GM10266 (cell line): ENCODE measurements around the gene AVP.
A peak's percentile ranks its signal among the peaks of the same experiment; 100 is the strongest.
"Not testable (repeated sequence)": the region's sequence is repeated elsewhere in the genome, so short reads cannot be mapped to it uniquely, and the experiment has no call there.

Experiments used
- DNase-seq: peaks from one replicate; pipeline ENCODE4 v3.0.0; 2012; ENCODE audit errors: extremely low spot score
- TF ChIP-seq, protein P1 (sequence below): IDR thresholded peaks from 2 replicates; pipeline ENCODE4 v1.5.1; 2012; ENCODE audit warnings: mild to moderate bottlenecking, low read depth; ENCODE audit not compliant: control insufficient read depth, insufficient read depth; ENCODE audit errors: missing control alignments

The AVP gene

DNA sequence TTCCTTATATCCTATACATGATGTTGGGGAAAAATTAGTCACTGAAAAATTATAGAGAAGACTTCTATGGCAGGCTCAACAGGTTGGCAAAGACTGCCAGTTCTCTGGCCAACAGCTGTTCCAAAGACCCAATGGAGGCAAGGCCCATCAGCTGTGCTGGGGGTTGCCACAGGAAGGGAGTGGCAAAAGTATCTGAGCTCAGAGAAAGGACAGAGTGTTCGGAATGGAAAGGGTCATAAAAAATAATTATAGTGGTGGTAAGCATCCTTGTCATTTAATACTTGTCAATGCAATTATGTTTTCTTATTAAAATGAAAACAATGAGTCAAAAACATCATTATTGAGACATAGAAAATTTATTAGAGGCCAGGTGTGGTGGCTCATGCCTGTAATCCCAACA is 39.0 kb upstream of the AVP start:
- DNase-seq = no peak

DNA sequence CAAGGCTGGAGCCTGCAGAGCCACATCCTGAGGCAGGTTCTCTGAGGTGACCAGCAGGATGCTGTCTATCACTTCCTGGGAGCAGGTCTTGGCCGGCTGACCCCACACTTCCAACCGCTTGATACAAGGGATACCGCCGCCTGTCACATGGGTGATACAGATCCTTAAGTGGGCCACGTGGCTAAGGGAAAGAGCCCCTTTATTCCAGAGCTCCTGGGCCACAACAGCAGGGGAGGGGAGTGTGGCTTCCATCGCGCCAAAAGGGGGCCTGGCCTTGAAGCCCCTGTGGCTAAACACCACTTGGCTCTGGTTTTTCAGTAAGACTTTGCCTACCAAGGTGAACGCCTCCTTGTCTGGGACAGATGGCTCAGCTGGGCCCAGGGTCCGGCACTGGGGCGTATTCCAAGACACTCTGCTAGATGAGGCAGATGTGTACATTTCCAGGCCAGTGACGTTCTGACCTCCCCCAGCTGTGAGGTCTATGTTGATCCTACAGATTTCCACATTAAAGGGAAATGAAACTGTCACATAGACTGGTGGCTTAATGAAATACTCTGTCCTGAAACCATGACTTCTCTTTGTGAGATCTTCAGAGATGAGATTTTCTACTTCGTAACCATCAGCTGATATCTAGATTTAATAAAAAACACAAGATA is 37.6 kb upstream of the AVP start:
- TF ChIP-seq, protein P1, sequence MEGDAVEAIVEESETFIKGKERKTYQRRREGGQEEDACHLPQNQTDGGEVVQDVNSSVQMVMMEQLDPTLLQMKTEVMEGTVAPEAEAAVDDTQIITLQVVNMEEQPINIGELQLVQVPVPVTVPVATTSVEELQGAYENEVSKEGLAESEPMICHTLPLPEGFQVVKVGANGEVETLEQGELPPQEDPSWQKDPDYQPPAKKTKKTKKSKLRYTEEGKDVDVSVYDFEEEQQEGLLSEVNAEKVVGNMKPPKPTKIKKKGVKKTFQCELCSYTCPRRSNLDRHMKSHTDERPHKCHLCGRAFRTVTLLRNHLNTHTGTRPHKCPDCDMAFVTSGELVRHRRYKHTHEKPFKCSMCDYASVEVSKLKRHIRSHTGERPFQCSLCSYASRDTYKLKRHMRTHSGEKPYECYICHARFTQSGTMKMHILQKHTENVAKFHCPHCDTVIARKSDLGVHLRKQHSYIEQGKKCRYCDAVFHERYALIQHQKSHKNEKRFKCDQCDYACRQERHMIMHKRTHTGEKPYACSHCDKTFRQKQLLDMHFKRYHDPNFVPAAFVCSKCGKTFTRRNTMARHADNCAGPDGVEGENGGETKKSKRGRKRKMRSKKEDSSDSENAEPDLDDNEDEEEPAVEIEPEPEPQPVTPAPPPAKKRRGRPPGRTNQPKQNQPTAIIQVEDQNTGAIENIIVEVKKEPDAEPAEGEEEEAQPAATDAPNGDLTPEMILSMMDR = no peak
- no peak for DNase-seq

More for the DNA sequence above, 39.0 kb upstream of the AVP start:
- TF ChIP-seq, protein P1 = no peak

DNA sequence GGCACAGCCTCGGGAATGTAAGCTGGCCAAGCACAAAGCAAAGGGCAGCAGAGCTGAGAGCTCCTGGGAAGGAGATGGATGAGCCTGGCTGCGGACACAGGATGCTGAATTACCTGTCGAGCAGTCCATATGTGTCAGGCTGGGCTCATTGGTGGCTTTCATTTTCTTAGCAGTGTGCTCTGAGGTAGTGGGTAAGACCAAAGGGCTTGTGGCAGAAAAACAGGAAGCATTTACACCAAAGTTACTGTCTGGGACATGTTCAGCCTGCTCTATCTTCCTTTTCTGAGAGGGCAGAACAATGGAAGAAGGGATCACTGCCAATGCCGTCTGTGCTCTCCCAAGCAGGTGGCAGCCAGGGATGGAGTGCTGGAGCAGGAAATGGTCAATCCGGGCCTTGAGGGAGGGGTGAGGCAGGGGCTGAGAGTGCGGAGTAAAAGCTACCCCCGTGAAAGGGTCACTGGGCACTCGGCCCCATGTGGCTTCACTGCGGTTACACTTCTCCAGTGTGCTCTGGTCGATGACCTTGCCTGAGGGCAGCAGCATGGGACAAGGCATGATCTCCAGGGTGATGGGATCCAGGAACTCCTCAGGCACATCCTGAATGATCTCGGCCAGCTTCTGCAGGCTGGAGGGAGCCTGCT is 36.9 kb upstream of the AVP start:
- TF ChIP-seq, protein P1 = no peak
- no peak for DNase-seq

DNA sequence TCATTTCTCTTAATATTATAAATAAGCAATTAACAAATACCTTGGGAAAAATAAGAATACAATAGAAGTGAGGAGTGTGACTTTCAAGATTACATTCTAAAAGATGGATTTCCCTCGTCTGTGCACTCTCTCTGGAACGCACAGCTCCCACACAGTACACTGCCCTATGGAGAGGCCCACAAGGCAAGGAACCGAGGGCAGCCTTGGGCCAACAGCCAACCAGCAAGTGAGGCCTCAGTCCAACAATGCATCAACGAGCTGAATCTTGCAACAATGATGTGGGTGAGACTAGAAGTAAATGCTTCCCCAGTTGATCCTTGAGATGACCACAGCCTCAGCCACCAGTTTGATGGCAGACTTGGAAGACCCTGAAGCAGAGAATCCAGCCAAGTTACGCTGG is 34.5 kb upstream of the AVP start:
- no peak for DNase-seq
- TF ChIP-seq, protein P1 = no peak

DNA sequence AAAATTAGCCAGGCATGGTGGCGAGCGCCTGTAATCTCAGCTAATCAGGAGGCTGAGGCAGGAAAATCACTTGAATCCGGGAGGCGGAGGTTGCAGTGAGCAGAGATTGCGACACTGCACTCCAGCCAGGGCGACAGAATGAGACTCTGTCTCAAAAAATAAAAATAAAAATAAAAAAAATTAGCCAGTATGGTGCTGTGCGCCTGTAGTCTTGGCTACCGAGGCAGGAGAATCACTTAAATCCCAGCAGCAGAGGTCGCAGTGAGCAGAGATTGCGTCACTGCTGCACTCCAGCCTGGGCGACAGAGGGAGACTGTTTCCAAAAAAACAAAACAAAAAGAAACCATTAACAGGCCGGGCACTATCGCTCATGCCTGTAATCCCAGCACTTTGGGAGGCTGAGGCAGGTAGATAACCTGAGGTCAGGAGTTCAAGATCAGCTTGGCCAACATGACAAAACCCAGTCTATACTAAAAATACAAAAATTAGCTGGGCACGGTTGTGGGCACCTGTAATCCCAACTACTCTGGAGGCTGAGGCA is 33.4 kb upstream of the AVP start:
- DNase-seq = not testable (repeated sequence)
- TF ChIP-seq, protein P1 = peak; percentile 36

DNA sequence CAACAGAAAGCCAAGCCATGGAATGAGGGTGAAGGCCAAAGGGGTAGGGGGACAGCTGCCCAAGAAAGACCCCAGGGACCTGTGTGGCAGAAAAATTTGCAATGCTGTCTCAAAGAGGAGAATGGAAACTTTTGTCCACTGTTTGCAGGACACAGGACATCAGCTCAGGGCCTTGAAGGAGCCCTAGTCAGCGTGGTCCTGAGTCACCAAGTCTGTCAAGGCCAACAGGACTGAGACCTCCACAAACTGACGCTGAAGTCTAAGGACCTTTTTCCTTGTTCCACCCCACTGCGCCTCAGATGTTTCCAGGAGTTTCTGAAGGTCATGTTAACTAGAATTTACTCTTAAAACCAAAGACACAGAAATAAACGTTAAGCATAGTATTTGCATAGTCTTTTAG is 31.8 kb upstream of the AVP start:
- no peak for DNase-seq
- TF ChIP-seq, protein P1 = no peak
